Stimulated activated CD8-positive, alpha-beta memory T cell treated with anti-CD3 and anti-CD28 coated beads, Interleukin-7, amount 100 ng/mL, for 4 hours (primary cell): ENCODE data around the gene PRKD3.
"Not testable (repeated sequence)": the region's sequence is repeated elsewhere in the genome, so short reads cannot be mapped to it uniquely, and the experiment has no call there.

Experiments used
- DNase-seq, 2 donors: peaks; one replicate each; pipeline ENCODE4 v3.0.0-alpha.2; 2020; ENCODE audit warnings: low read depth in 2 of 2

The PRKD3 gene

DNA sequence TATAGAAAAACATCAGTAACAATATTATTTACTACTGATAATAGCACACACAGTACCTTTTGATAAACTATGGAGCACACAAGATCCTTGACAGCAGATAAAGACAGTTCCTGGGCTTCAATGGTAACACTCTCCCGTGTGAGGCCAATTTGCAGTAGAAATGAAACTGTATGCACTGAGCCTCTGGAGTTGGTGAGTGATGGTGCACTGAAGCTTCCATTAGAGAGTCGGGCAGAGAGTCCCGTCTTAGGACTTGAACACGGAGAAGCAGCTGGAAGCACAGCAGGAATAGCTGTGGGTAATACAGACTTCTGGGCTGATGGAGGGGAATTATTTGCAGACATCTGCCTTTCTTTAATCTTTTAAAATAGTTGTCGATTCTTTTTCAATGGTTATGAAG, 8.5 kb downstream of the PRKD3 start:
- DNase-seq: no peak

DNA sequence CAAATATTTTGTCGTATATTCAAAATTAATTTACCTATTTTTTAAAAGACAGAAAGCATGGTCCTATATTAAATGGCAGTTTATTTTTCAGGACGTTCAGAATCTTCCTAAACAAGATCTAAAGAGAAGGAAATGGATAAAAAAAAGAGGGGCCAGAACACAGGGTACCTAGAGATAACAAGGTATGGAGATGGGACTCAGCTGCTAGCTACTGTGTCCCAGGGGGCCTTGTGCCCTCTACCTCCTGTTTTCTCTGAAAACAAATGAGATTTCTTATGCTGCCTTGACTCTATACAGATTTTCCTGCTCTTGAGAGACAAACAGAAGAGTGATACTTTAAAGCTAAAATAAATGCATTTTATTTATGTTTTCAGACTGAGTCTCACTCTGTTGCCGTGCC, 9.3 kb downstream of the PRKD3 start:
- DNase-seq: no peak

DNA sequence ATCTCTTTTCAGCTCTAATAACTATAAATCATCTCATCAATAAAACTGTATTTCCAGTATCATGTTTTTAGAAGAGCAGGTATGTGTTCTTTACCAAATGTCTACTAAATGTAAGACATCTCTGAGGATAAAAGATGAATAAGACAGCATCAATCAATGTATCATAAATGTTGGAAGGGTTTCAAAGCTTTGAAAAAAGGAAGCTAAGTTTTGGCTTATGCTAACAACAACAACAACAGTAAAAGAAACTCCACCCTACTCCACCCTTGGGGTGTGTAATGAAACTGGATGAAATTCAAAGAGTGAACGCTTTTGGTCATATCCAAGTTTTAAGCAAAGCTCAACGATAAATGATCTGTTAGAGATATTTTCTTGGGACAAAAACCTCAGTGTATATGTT, 17.1 kb downstream of the PRKD3 start:
- no peak for DNase-seq

DNA sequence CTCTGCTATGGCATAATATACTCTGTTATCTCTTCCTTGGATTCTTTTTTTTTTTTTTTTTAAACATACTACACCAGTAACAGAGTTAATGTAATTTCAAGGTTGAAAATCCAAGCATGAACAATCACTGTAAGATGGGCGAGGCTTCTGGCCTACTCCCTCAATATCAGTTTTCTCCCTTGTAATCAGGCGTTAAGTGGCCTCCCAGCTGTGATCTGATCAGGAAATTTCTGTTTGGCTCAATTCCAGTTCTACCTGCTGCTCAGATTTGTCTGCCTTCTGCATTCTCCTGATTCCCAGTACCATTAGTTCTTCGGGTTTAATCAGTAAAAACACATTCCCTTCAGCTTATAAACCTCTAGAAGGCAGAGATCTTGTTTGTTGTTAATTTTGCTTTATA, 18.6 kb downstream of the PRKD3 start:
- DNase-seq: no peak

DNA sequence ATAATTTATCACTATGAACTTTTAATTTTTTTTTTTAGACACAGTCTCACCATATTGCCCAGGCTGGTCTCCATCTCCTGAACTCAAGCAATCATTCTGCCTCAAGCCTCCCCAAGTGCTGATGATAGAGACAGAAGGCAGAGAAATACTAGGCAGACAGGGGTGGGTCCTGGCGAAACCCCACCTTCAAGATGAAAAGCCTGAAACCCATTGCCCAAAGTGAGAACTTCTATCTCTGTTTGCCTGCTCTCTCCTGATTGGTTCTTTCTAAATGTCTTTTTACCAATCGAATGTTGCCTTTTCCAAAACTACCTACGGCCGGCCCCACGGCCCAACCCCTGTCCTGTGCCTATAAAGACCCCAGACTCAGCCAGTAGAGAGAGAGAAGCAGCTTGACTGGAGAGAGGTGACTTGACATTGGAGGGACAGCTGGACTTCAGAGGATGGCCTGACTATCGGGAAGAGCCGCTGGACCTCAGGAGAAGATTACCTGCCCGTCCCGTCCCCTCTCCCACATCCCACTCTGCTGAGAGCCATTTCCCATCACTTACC, 21.9 kb downstream of the PRKD3 start:
- no peak for DNase-seq

DNA sequence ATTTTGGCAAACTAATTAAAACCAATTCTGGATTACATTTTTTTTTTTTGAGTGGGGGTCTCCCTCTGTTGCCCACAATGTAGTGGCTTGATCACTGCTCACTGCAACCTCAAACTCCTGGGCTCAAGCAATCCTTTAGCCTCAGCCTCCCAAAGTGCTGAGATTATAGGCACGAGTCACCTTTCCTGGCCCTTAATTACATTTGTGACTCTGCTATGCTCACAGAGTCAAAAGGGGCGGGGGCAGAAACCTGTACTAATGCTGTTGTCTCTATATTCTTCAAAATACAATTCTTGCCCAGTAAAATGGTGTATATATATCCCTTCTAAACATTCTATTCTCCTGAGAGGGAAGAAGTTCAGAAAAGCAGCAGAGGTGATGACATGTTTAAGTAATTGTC, 23.2 kb downstream of the PRKD3 start:
- DNase-seq: no peak

DNA sequence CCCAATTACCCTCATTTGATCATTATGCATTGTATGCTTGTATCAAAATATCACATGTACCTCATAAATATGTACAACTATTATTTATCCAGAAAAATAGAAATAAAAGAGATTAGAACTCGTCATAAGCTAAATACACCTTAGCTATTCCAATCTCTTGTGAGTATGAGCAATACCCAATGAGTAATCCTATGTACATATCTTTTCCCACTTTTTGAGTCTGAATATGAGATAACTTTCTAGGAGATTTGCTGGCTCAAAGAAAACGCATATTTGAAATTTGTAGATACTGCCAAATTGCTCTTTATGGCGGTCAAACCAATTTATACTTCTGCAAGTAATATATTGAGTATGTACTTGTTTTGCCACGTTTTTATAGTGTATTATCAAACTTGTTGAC, 24.1 kb downstream of the PRKD3 start:
- no peak for DNase-seq

DNA sequence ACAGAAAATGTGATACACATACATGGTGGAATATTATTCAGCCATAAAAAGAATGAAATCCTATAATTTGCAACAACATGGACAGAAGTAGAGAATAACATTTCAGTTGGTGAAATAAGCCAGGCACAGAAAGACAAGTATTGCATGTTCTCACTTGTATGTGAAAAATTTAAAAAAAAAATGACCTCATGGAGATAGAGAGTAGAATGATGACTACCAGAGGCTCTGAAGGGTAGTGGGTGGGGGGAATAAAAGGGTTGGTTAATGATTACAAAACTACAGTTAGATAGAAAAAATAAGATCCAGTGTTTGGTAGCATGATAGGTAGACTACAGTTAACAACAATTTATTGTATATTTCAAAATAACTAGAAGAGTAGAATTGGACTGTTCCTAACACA, 24.5 kb downstream of the PRKD3 start:
- no peak for DNase-seq

DNA sequence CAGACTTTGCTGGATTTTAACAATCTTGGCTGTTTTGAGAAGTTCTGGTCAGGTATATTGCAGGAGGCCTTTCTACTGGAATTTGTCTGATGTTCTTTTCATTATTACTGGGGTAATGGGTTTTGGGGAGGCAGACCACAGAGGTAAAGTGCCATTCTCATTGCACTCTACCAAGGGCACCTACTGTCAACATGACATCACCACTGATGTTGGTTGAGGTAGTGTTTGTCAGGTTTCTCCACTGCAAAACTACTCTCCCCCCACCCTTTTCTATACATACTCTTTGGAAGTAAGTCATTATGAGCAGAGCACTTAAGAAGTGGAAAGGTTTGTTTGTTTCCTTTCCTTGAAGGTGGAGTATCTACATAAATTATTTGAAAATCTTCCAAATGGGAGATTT, 27.0 kb downstream of the PRKD3 start:
- DNase-seq: no peak

DNA sequence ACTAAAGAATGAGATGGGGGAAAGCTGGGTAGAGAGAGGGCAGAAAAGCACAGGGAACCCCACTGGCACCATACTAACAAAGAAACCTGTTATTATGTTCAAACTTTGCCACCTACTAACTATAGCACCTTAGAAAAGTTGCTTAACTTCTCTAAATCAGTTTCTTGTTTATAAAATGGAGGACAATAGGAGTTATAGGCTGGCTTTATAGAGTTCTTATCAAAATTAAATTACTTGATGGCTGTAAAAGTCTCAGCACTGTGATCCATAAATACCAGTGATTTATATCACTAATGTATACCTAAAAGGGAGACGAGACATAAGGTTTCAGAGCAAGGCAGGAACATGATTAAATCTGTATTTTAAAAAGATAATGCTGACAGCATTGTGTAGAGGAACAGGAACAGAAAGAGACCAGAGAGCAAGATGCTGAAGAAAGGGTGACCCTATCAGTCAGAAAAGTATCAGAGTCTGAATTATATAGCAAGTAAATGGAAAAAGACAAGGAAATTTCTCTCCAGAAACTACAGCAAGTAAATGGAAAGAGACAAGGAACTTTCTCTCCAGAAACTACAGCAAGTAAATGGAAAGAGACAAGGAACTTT, 29.1 kb downstream of the PRKD3 start:
- DNase-seq: no peak

DNA sequence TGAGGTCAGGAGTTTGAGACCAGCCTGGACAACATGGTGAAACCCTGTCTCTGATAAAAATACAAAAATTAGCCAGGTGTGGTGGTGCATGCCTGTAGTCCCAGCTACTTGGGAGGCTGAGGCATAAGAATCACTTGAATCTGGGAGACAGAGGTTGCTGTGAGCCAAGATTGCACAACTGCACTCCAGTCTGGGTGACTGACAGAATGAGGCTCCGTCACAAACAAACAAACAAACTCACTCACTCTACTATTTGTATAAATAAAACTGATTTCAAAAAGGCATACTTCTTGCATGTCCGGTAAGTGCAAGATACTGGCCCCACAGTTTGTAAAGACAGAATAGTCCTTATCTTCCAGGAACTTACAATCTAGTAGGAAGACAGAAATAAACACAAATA, 29.8 kb downstream of the PRKD3 start:
- not testable (repeated sequence) for DNase-seq

DNA sequence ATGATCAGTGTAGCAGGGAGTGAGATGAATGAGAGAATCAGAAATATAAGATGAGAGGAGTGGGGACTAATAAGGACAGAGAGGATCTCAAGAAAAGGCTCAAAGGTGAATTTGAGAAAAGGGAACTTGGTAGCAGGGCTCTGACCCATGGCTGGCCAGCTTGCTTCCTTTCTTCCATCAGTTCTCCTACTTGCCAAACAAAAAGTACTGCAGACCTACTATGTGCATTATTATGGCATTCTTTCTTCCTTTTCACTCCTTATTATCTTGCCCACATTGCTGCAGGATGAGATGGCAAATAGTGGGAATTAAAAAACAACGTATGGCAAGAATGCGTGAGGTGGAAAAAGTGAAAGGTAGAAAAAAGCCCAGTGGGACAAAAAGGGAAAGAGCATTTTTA, 33.0 kb downstream of the PRKD3 start:
- DNase-seq: no peak

DNA sequence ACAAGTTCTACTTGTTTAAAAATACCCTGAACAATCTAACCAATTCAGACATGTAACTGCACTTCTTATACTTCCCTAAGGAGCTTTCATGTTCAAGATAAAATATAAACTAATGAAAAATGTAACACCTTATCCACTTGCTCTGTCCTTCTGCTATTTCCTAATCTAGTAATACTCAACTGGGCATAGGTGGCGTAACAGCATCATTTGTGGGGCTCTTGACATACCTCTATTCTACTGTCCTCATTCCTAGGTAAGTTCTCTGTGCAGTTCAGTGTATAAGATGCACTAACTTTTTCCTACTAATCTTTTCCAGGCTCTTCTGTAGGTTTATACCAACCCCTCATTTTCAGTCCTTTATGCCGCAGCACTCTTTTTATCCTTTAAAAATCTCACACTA, 36.7 kb downstream of the PRKD3 start:
- DNase-seq: no peak

DNA sequence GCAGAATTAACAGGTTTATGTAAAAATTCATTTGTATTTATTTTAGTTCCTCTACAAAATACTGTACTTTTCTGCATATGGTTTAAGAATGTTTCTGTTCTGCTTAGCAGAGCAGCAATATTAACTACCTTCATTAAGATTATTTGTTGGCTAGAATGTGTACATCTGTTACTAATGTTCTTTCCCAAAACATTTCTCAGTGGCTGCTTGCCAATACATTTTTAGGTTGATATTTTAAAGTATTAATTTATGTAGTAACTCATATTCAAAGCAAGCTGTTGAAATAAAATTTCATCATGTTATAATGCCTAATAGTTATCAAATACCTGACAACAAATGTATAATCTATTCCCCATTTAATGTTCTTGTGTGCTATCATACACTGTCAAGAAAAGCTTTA, 40.3 kb downstream of the PRKD3 start:
- no peak for DNase-seq

DNA sequence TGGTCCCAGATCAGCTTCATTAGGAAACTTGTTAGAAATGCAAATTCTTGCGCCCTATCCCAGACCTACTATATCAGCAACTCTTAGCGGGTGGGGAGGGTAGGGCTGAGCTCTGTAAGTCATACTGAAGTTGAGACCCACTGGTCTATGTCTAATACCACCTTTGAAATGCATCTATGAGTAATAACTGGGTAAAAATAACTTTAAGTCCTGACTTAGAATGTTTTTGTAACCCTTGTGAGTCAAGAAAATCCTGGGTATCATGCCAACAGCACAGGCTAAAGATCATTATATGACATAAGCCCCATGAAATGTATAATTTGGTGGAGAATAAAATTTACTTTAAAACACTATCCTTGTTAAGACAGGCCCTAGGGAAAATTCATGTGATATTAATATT, 41.4 kb downstream of the PRKD3 start:
- no peak for DNase-seq

DNA sequence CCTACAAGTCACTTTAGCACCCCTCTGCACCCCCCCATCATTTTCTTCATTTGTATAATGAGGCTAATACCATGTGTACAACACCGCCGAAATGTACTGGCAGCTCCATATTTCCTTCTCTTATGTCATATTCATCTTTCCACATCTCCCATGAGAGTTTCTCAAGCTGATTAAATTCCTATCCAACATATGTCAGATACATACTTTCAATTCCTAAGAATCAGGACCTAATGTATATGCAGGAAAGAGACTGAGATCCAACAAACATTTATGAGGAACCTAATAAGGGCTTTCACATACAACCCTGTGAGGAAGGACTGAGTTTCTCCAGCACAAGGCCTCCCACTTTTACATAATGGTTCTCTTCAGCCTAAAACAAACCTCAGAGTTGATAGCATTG, 41.9 kb downstream of the PRKD3 start:
- no peak for DNase-seq

DNA sequence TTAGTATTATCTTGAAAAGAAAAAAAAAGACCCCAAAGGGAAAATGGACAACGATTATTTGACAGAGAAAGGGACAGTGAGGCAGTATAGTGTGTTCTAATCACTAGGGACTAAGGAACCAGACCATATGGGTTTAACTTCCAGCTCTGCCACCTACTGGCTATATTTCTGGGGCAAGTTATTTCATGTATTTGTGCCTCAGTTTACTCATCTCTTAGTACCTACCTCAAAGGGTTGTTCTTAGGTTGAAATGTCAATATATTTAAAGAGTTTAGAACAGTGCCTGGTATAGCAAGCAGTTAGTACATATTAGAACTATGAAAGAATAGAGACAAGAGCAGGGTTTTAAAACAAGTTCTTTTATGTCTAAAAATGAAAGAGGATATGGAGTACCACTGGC, 42.7 kb downstream of the PRKD3 start:
- no peak for DNase-seq

DNA sequence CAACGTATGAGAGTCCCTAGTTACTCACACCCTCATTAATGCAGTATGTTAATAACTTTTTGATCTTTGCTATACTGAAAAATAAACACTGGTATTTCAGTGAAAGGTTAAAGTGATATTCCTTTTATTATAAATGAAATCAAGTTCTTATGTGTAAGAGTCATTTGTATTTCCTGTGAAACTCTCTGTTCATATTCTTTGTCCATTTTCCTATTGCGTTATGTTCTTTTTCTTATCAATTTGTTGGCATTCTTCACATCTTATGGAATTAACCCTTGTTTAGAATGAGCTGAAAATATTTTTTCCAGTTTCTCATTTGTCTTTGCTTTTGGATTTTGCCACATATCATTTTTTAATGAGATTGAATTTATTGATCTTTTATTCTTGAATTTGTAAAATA, 48.3 kb downstream of the PRKD3 start:
- no peak for DNase-seq
